ENCODE data around the gene TMEM271.

TMEM271 gene

DNA sequence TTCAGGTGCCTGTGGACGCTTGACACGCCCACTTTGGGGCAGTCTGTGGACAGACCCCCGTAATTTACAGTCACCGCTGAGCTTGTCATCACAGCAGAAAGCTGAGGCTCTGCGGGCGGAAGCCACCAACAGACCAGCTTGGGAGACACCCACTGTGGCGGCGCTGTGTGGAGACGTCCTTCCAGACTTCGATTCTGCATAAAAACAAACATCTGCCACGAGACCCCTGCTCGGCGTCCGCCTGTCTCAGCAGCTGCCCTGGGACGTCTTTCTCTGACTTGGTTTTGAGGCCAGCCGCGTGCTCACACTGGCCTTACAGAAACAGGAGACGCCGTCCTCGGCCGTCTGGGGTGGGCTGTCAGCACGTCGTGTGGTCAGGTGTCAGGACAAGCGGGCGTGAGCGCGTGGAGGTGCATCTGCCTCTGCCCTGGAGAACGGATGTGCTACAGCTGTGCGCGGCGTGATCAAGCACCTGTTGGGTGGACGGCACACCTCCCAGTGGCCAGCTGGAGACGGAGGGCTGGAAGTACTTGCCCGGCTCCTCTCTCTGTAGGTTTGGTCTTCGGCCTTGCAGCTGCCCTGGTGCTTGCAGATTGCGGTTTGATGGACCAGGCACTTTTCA is 39.6 kb downstream of the TMEM271 start:
- no peak overlapping the region for H3K27ac ChIP-seq

DNA sequence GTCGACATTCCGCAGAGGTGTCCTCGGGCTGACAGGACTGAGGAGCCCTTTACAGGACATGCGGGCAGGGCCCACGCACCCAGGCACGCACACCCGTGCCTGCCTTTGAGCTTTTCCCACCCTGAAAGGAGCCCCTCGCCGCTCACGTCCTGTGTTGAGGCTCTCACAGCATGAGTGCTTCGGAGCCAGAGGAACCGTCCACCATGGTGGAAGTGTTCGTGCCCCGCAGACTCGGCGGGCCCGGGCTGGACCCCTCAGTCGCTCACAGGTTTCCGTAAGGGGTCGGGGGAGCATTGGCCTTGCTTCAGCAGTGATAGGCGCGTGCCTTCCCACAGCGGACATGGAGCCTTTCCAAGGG is 40.2 kb downstream of the TMEM271 start:
- Histone ChIP-seq H3K27ac (no peak overlapping the region), H3K4me3 (no peak overlapping the region)

More for the DNA sequence above, 39.6 kb downstream of the TMEM271 start:
- H3K4me3 ChIP-seq = no peak overlapping the region

DNA sequence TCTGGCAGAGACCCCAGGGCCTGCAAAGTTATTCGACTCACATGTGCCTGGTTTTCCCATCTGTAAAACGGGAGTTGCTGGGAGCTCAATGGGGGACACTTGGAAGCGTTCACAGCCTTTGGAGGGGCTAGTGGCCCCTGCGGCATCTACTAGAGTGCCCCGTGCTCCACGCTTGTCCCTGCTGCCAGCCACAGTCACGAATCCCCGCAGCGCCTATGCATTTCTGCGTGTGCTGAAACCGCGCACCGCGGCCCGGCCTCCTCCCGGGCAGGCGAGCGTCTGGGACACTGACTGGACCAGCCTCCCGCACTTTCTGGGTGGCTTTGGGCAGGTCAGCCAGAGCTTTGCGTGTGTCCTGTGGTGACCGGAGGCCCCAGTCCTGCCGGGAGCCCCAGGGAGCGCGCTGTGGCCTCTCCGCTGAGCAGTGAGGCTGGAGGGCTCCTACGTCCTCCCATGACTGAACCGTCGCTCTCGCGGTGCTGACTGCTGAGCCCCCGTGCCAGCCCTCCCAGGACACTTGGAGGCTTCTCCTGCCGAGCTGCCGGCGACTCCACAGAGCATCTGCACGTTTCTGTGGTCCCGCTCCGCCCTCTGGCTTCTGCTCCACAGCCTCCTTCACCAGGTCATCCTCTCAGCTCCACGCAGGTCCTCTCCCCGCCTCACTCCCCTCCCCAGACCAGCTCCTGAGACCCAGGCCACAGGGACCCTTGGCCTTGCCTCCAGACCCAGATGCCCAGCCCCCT is 40.7 kb downstream of the TMEM271 start:
- H3K27ac ChIP-seq = no peak overlapping the region

DNA sequence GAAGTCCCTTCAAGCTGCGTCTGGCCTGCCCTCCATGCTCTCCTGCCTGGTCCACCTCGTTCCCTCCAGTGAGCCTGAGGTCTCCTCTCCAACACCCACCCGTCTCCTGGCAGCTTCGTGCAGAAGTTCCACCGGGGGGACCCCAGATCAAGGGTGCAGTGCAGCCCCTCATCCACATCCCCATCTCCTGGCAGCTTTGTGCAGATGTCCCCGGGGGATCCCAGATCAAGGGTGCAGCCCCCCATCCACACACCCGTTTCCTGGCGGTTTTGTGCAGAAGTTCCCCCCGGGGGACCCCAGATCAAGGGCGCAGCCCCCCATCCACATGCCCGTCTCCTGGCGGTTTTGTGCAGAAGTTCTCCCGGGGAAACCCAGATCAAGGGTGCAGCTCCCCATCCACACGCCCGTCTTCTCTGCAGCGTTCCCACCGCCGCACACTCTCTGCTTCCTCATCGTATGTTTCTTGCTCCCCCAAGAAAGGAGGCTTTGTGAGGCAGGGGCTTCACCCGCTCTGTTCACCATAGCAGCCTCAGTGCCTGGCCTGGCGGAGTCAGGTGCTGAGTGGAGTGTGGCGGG is 41.4 kb downstream of the TMEM271 start:
- no peak overlapping the region for H3K4me3 ChIP-seq
- H3K27ac ChIP-seq = no peak overlapping the region

More for the DNA sequence above, 40.7 kb downstream of the TMEM271 start:
- H3K4me3 ChIP-seq = no peak overlapping the region

DNA sequence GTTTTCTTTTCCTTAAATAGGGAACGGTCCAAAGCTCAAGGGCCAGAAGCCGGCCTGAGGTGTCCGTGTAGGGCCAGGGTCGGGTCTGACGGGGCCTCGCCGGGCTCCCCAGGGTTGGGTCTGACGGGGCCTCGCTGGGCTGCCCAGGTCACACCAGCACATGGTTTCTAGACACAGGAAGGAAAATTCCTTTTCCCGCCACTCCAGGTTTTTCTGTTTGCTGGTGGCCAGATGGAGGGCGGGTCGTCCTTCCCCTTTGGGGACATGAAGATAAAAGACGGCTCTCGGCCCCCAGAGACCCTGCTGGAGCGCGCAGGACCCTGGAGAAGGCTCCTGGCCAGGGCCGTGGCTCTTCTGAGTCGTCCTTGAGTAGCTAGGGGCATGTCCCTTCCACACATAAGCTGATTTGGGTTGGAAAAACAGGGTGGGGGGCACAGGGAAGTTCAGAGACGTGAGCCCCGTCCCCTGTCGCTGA is 42.0 kb downstream of the TMEM271 start:
- Histone ChIP-seq H3K4me3 (no peak overlapping the region), H3K27ac (no peak overlapping the region)

DNA sequence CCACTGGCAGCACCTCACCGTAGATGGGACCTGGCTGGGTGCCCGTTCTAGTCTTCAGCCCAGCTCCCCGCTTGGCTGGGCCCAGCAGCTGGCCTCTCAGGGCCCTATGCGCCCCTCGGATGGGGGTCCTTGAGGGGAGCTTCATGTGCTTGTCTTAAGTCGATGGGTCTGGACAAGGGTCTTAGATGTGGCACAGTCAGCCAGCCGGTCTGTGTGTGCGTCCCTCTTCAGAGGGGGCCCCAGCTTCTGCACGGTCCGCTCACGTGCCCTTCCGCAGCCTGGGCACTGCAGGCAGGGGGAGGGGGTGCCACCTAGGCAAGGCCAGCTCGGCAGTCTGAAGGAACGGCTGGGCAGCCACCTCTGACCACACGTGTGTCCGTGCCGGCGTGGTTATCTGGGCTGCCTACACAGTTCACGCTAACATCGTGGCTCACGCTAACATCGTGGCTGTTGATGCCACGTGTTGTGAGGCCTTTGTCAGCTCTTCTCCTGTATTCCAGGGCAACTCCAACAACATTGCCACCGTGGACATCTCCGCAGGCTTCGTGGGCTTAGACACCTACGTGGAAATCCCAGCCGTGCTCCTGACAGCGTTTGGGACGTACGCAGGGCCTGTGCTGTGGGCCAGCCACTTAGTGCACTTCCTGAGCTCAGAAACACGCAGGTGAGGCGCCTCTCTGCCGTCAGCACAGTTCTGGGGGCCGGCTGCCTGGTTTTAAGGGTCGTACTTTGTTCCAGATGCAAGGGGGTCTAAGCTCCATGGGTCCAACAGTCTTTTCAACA is 42.6 kb downstream of the TMEM271 start:
- H3K27ac ChIP-seq = no peak overlapping the region
- no peak overlapping the region for H3K4me3 ChIP-seq

DNA sequence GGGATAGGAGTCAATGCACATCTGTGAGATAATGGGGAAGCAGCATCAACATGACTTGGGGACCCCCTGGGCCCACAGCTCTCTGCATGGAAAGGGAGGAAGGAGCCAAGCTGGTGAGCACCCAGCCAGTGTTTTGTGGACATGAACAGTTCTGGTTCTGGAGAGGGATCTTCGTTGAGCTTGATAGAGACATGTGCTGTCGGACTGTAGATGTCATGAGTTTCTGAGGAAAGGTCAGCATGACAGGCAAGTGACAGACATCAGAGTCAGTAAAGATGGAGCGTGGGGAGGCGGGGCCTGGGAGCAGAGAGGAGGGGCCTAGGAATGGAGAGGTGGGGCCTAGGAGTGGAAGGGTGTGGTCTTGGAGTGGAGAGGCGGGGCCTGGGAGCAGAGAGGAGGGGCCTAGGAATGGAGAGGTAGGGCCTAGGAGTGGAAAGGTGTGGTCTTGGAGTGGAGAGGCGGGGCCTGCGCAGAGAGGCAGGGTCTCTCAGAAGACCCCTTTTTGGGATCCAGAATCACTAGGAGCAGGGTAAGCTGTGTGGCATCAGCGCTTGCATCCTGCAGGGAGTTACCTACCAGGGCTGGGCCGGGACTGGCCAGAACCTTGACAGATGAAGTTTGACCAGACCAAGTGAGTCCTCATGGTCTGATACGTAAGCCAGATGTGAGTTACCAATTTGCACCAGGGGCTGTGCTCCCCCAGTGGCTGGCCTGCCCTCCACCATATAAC is 43.3 kb downstream of the TMEM271 start:
- no peak overlapping the region for H3K27ac ChIP-seq
- no peak overlapping the region for H3K4me3 ChIP-seq

DNA sequence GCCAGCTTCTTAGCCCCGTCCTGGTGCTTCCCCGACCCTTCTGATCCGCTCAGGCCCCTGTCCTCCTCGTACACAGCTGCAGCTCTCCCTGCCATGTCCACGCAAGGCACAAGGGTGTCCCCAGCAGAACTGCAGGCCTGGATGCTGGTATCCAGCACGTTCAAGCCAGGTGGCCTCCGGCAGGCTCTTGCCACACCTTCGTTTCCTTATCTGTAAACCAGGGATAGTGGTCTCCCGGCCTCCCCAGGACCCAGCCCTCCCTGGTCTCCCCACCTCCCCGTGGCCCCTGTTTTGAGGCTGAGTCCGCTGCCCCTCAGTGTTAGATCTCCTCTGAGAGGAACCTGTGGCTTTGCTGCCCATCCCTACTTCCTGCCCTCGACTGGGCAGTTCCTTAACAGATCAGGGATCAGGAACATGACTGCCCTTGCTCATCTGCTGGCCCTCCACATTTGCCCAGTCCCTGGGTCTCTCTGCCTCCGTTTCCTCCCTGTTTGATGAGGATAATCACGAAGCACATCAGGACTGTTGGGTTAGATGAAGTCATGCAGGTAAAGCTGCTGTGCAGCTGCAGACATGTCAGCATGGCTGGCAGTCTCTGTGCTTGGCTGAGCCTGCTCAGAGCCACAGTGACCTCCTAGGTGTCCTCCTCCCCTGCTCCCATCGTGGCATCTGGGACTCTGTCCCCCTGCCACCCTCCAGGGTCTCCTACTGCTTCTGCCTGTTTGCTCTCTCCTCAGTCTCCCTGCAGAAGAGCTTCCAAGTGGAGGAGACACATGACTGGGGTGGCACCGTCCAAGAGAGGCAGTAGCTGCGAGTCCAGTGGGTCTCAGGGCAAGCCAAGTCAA is 44.2 kb downstream of the TMEM271 start:
- H3K4me3 ChIP-seq = no peak overlapping the region
- no peak overlapping the region for H3K27ac ChIP-seq

DNA sequence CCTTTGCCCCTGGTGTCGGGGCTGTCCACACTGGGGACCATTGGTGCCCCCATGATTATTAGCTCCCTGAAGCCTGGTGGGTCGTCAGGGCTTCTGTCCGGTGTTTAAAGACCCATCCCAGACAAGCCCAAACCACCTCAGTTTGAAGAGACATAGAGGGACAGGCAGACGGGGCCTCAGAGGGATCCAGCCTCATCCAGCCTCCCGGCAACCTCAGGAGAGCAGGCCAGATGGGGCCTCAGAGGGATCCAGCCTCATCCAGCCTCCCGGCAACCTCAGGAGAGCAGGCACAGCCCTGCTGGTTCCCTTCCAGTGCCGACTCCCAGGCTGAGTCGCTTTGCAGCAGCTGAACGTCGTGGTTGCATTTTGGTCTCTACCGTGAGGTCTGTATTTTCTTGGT is 45.0 kb downstream of the TMEM271 start:
- Histone ChIP-seq H3K27ac (no peak overlapping the region), H3K4me3 (no peak overlapping the region)

DNA sequence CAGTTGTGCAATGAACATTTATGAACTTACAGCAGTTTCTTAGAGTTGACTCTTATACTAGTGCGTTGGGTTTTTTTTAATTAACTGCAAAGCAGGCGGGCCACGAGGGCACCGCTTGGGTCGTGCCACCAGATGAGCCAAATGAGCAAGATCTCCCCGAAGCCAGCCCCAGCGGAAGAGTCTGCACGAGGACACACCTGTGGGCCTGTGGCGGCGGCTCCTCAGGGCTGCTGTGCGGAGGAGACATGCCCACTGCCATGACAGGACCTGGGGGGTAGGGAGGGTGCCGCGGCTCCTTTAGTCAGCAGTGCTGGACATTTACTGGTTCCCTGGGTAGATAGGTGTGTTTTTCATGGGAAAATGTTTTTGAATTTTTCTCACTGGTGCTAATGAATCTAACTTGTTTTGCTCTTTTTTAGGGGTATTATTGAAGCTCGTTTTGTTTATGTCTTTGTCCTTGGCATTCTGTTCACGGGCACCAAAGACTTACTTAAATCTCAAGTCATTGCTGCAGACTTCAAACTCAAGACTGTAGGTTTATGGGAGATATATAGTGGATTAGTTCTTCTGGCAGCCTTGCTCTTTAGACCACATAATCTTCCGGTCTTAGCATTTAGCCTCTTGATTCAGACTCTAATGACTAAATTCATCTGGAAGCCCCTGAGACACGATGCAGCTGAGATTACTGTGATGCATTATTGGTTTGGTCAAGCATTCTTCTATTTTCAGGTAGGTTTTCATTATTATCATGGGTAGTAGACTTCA is 45.9 kb downstream of the TMEM271 start:
- Histone ChIP-seq H3K4me3 (no peak overlapping the region), H3K27ac (no peak overlapping the region)

DNA sequence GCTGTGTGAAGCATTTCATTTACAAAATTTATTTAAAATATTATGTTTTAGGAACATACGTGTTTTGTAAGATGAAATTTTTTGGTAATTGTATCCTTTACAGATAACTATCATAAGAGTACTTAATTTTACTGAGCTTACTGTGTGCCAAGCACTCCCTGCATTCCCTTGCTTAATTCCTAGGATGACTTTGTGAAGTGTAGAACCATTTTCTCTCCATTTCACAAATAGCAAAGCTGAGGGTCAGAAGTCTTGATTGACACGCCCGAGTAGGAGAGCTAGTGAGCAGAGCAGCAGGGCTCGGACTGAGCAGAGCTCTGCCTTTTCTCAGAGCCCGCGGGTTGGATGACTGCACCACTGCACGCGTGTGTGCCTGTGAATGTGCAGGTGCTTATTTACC is 46.5 kb downstream of the TMEM271 start:
- Histone ChIP-seq H3K27ac (no peak overlapping the region), H3K4me3 (no peak overlapping the region)

DNA sequence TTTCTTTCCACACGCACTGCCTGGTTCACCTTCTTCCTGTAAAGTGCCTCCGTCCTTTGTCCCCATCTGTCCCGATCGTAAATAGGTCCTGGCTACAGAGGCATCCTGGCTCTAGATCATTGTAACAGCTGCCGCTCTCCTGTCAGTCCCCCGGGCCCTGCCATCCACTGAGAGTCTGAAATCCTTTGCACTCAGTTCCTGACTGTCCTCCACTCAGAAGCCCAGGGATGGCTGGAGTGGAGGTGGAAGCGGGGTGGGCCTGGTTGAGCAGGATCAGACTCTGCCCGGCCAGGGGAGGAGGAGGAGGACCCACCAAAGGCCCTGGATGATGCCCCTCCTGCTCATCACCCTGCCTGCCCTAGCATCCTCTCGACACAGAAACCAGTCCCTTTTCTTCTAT is 47.3 kb downstream of the TMEM271 start:
- no peak overlapping the region for H3K4me3 ChIP-seq
- H3K27ac ChIP-seq = no peak overlapping the region

DNA sequence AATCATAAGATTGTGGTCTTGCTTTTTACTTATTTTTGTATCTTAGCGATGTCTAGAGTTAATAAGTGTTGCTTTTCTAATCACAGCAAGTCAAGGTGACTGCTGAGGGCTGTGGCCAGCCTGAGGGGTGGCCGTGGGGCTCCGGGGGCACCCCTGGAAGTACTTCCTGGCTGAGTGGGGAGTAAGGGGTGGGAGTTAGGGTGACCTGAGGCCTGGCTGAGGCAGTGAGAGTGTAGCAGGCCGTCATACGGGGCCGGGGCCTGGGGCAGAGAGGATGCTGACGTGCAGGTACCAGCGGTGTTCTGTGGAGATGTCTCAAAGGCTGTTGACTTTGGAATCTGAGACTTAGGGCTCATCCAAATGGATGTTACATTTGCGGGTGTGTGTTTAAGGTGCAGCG is 47.8 kb downstream of the TMEM271 start:
- no peak overlapping the region for H3K27ac ChIP-seq
- H3K4me3 ChIP-seq = no peak overlapping the region

DNA sequence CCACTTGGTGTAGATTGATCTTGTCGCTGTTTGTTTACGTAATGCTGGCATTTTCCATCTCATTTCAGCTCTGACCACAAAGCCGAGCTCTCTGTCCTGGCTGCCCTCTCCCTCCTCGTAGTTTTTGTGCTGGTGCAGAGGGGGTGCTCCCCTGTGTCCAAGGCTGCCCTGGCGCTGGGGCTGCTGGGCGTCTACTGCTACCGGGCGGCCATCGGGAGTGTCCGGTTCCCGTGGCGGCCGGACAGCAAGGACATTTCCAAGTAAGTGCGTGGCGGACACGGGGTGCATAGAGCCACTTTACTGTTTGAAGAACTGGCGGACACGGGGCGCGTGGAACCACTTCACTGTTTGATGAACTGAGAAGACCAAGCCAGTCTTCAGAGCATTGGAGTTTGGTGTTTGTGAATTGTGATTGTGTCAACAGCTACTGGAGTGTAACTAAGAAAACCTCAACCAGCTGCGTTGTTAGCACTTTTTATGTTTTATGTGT is 49.1 kb downstream of the TMEM271 start:
- no peak overlapping the region for H3K27ac ChIP-seq
- H3K4me3 ChIP-seq = no peak overlapping the region

DNA sequence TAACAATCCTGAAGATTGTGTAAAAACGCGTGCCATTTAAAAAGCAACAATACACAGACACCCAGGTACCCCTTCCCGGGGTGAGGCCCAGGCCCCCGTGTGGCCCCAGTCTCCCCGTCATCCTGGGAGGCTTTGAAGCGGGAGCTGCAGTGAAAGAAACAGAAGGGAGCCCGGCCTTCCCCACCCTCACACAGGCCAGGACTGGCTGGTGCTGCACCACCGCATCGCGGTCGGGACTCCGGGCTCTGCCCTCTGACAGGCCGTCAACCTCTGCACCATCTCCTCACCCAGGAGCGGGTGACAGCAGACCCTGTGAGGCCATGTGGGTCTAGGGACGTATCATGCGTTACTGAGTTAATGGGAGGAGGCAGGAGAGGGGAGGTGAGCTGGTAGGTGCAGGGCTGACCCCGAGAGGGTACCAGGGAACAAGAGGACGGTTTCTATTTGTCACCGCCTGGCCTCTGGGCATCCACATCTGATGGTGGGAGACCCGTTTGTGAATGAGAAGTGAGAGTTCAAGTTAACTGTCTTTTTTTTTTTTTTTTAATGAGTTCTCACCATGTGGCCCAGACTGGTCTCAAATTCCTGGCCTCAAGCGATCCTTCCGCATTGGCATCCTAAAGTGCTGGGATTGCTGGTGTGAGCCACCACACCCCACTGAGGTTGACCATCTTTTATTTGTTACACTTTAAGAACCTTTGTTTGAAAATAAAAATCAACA is 49.7 kb downstream of the TMEM271 start:
- no peak overlapping the region for H3K27ac ChIP-seq

DNA sequence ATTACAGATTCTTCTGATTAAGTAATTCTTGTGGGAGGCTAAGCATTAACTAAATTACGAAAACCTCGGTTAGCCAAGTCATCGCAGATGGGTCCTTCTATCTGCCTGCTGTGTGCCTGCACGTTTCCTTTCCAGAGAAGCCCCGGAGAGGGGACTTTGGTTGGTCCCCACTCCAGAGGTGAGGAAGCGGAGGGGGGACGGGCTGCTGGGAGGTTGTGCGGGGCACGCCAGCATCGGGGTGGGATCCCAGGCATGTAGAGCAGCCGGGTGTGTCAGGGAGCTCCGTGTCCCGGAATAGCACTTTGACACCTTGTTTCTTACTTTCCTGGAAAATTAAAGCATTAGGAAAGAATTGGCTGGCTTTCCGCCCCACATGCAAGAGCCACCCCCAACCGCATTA is 50.4 kb downstream of the TMEM271 start:
- no peak overlapping the region for H3K27ac ChIP-seq
- H3K4me3 ChIP-seq = no peak overlapping the region

More for the DNA sequence above, 49.7 kb downstream of the TMEM271 start:
- H3K4me3 ChIP-seq = no peak overlapping the region

DNA sequence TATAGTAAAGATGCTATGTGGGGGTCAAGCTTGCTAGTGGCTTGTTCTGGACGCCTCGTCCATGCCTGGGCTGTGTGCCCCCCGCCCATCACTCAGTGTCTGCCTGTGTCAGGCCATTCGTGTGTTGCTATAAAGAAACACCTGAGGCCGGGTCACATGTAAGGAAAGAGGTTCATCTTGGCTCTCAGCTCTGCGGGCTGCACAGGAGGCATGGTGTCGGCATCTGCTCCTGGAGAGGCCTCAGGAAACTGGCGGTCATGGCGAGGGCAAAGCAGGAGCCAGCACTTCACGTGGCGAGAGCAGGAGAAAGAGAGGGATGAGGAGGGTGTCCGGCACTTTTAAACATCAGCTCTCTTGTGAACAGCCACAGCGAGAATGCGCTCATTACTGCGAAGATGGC is 51.9 kb downstream of the TMEM271 start:
- no peak overlapping the region for H3K4me3 ChIP-seq
- no peak overlapping the region for H3K27ac ChIP-seq

Measured in skin epidermis (tissue), 12 donors.